Right hindlimb (tissue), 1 donor: ENCODE data around the gene CTNNA1.
A peak's percentile ranks its signal among the peaks of the same experiment; 100 is the strongest.

Experiments used
- DNase-seq: peaks from one replicate; pipeline ENCODE4 v3.0.0-alpha.2; 2018

Gene CTNNA1

GRCh38 chr5:138975098-138975847, 222.0 kb downstream of the CTNNA1 start:
- DNase-seq, result peak; percentile 68

- no peak for DNase-seq
Measured at GRCh38 chr5:138978080-138978479, 224.9 kb downstream of the CTNNA1 start.

- no peak for DNase-seq
Measured at GRCh38 chr5:138978581-138978980, 225.4 kb downstream of the CTNNA1 start.

GRCh38 chr5:138979684-138980280, 226.6 kb downstream of the CTNNA1 start:
- no peak for DNase-seq

- no peak for DNase-seq
Measured at GRCh38 chr5:138980441-138980840, 227.2 kb downstream of the CTNNA1 start.

GRCh38 chr5:138981131-138981530, 227.9 kb downstream of the CTNNA1 start:
- DNase-seq, result no peak

- DNase-seq, result no peak
Measured at GRCh38 chr5:138981586-138981985, 228.4 kb downstream of the CTNNA1 start.

GRCh38 chr5:138983984-138984383, 230.8 kb downstream of the CTNNA1 start:
- DNase-seq, result no peak
